Measurements from ENCODE around the gene PLA2G4F. TPM values are rescaled to one million over a fixed set of nuclear protein-coding genes. Genes with fewer than 3 reads are reported as not detected.

Gene PLA2G4F
- total RNA-seq (2014; rRNA removed; shearing (Covaris generic)) = not detected in 2 replicates
- not detected in 2 replicates for polyA plus RNA-seq (2015; cell fraction: cytosol; rRNA removed)
- polyA plus RNA-seq (2015; cell fraction: nucleus; rRNA removed) = not detected in 2 replicates

DNA sequence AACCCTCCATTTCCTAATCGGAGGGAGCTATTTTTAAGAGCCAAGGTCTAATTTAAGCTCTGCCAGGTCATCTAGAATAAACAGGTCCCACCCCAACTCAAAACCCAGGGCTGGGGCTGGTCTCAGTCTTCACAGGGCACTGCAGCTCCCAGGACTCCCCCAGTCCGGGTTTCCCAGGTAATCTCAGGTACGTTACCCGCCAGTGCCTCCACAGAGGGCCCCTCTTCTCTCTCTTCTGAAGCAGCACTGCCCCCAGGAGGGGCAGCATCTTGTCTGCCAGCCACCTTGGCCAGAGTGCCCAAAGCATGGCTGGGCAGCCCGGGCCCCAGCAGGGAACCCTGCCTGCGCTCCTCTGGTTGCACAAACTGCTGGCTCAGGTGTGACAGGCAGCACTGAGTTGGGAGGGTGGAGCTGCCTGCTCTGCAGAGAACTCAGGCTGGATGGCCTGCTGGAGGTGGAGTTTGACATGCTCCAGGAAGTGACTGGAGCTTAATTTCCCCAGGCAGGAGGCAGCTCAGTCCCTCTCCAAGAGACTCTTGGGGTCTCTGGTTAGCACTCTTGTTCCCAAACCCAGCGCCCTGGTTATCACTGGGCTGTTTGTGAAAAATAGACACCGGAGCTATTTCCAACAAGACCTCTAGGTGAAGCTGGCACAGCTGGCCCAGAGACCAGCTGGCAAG, at the start of gene PLA2G4F:
Gene PLA2G4F (minus strand): TSS at position 394 of the 680 bp plus-strand sequence. CDS start 87 bp downstream, at position 307.
- DNase-seq (ENCODE audit: low read depth) = no peak

- peak; percentile 20 for DNase-seq (ENCODE audit: low read depth)
Measured at GRCh38 chr15:42203891-42204290, 47.5 kb upstream of the PLA2G4F start.

- no peak for DNase-seq (ENCODE audit: low read depth)
Measured at GRCh38 chr15:42202653-42203052, 46.2 kb upstream of the PLA2G4F start.

DNA sequence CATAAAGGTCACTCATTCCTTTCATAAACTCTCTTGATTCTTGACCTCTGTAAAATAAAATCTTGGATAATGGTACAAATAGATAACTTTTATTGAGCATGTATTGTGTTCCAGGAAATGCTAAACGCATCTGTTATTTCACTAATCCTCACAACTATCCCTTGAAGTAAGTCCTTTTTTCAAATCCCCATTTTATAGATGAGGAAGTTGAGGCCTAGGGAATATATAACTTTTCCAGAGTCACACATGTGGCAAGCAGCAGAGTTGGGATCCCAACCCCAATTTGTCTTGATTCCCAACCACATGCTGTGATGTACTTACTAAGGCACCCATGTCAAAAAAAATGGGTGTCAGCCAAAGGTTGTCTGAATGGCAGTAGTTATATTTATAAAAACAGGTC, 45.4 kb upstream of the PLA2G4F start:
- DNase-seq (ENCODE audit: low read depth) = no peak

- no peak for DNase-seq (ENCODE audit: low read depth)
Measured at GRCh38 chr15:42199126-42199525, 42.7 kb upstream of the PLA2G4F start.

GRCh38 chr15:42198516-42198915, 42.1 kb upstream of the PLA2G4F start:
- no peak for DNase-seq (ENCODE audit: low read depth)

DNA sequence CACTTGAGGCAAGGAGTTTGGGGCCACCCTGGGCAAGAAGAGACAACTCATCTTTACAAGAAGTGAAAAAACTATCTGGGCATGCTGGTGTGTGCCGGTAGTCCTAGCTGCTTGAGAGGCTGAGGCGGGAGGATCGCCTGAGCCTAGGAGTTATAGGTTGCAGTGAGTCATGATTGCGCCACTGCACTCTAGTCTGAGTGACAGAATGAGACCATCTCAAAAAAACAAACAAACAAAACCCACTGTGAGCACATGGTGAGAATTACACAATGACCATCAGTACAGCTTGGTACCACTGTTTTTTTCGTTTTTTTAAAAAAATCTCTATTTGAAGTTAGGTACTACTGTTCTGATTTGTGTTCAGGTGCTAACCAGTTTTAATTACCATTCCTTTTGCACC, 38.1 kb upstream of the PLA2G4F start:
- DNase-seq (ENCODE audit: low read depth) = peak; percentile 36

- no peak for DNase-seq (ENCODE audit: low read depth)
Measured at GRCh38 chr15:42193383-42193782, 36.9 kb upstream of the PLA2G4F start.

DNA sequence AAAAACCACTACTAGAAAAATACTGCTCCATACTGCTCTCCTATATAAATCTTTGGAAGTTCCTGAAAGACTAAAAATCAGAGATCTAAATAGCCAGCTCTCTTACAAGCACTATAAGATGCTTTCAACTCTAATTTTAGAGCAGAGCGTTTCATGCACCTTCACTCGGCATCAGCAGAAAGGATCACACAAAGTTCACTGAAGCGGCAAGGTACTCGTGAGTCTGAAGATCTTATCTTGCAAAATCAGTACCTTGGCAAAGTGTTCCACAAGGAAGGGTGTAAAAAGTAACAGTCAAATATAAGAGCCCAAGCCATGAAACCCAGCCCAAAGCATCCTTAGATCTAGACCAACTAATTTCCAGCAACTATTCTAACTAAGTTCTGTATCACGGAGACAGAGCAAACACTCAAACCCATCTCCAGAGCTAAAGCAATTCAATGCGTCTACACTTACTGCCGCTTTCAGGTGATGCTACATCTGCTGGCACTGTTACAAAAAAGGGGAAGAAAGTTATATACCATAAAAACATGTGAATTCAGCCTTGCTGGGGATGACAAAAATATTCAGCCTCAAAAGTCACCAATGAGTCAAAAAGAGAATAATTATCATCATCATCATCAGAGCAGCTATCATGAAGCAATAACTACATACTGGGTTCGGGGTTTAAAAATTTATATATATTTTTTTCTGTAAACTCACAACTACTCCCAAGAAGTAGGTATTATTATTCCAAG, 35.3 kb upstream of the PLA2G4F start:
- no peak for DNase-seq (ENCODE audit: low read depth)

GRCh38 chr15:42190370-42190769, 33.9 kb upstream of the PLA2G4F start:
- no peak for DNase-seq (ENCODE audit: low read depth)

GRCh38 chr15:42185801-42186200, 29.4 kb upstream of the PLA2G4F start:
- no peak for DNase-seq (ENCODE audit: low read depth)

DNA sequence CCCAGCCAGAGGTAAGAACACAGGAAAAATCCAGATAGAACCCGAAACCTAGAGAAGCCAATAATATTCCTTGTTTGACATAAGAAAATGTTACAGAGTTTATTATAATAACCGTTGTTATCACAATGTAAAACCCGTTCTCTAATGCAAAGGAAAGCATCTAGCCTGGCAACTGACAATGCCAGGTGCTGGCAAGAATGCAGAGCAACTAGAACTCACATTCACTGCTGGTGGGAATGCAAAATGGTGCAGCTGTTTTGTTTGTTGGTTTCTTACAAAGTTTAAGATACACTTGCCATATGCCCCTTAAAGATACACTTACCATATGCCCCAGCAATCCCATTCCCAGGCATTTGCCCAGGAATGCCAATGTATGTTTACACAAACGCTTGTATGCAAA, 28.3 kb upstream of the PLA2G4F start:
- no peak for DNase-seq (ENCODE audit: low read depth)

- no peak for DNase-seq (ENCODE audit: low read depth)
Measured at GRCh38 chr15:42184296-42184695, 27.9 kb upstream of the PLA2G4F start.

DNA sequence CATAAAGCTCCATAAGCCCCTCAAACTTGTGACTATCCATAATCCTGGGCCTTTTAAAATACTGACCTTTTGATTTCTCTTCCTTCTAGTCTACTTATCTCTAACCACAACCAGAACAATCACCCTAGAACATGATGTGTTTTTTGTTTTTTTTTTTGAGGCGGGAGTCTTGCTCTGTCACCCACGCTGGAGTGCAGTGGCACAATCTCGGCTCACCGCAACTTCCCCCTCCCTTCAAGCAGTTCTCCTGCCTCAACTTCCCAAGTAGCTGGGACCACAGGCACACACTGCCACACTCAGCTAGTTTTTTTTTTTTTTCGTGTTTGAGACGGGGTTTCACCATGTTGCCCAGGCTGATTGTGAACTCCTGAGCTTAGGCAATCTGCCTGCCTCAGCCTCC, 26.5 kb upstream of the PLA2G4F start:
- DNase-seq (ENCODE audit: low read depth) = no peak

DNA sequence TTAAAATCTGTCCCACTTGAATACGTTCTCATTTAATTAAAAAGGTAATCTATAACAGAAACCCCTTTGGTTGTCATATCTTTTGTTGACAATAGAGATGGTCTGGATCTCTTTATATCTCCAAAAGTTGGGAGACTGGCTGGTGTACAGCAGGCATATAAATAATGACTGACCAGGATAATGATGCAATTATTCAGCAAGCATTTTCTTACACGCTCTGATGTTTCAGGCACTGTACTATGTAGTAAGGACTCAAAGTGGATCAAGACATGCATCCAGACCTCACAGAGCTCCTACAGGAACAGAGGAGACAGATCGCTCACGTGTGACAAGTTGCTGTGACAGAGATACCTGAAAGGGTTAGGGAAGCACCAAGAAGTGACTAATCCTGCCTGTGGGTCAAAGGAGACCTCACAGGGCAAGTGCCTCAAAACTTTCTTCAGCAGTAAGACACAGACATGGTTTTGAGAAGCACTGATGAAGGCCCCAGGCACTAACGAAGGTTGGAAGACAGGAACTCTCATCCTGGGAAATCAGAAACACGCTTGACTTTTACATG, 26.0 kb upstream of the PLA2G4F start:
- DNase-seq (ENCODE audit: low read depth) = no peak

DNA sequence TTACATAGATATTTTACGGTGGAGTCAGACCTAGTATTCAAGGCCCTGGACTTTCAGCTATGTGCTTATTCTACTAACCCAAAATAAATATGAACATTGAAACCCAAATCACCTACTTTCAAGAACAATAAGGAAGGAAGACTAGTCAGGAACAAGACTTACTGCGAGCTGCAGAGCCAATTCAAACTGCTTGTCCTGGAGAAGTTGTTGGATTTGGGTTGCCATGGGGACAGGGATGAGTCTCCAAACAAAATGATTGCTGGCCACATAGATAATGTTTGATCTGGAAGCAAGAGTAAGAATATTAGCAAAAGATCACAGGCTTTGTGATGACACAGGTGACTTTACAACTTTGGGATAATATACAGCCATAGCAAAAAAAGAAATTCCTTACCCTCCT, 21.6 kb upstream of the PLA2G4F start:
- no peak for DNase-seq (ENCODE audit: low read depth)

- no peak for DNase-seq (ENCODE audit: low read depth)
Measured at GRCh38 chr15:42175671-42176070, 19.2 kb upstream of the PLA2G4F start.

DNA sequence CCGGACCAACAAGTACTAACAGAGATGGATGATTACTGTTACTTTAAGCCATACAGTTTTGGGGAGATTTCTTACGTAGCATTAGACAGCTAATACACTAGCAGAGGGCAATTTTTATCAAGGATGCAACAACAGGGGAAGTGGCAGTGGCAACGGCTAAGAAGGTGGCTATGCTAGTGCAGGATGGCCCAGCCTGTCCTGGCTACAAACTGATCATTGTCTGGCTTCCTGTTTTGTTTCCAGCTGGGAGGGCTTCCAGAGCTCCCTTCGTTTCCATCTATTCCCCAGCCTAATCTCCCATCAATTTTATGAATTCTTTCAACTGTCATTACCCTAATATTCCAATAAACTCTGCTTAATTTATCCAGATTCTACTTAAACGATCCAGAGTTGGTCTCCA, 16.0 kb upstream of the PLA2G4F start:
- no peak for DNase-seq (ENCODE audit: low read depth)

DNA sequence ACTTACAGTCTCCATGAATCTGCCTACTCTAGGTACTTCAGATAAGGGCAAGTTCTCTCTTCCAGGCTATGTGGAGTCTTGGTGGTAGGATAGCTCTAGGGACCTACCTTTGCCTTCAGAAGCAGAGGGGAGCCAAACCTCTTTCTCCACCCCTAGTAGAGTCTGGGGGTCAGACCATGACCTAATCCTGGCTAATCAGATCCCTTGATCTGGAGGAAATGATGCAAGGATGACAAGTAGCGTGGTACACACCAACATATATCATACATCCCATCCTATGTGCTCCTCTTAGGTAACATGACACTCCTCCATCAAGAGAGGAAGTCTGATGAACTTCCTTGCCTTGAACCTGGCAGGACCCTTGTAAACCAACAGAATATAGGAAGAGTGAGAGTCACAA, 15.4 kb upstream of the PLA2G4F start:
- no peak for DNase-seq (ENCODE audit: low read depth)

DNA sequence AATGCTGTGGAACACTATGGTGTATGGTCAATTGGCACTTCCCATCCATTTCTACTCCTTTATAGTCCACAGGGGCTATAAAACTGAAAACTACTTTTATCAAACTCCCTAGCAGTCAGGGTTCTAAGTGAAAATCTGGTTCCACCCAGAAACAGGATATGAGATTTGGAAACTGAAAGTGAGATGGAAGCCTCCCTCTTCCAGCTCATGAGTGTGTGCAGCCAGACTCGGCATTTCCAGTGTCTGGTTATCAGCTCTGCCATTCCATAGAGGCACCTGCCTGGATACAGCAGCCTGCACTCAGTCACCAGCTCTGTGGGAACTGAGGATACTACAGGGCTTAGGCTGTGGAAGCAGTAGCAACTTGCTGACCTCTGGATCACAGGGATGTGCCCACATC, 14.7 kb upstream of the PLA2G4F start:
- no peak for DNase-seq (ENCODE audit: low read depth)

GRCh38 chr15:42166225-42166940, 9.9 kb upstream of the PLA2G4F start:
- no peak for DNase-seq (ENCODE audit: low read depth)

GRCh38 chr15:42165106-42165505, 8.7 kb upstream of the PLA2G4F start:
- DNase-seq (ENCODE audit: low read depth) = peak; percentile 52

Measured in HT1080 (cell line).